HG03520 (cell line): ENCODE measurements around the gene NKG7.
A peak's percentile ranks its signal among the peaks of the same experiment; 100 is the strongest.

Experiments used
- ATAC-seq: cut with Tn5 transposase; IDR thresholded peaks from one replicate; pipeline ENCODE4 v1.9.1; 2021; ENCODE audit warnings: mild to moderate bottlenecking, moderate library complexity; ENCODE audit not compliant: unreplicated experiment

NKG7 gene

DNA sequence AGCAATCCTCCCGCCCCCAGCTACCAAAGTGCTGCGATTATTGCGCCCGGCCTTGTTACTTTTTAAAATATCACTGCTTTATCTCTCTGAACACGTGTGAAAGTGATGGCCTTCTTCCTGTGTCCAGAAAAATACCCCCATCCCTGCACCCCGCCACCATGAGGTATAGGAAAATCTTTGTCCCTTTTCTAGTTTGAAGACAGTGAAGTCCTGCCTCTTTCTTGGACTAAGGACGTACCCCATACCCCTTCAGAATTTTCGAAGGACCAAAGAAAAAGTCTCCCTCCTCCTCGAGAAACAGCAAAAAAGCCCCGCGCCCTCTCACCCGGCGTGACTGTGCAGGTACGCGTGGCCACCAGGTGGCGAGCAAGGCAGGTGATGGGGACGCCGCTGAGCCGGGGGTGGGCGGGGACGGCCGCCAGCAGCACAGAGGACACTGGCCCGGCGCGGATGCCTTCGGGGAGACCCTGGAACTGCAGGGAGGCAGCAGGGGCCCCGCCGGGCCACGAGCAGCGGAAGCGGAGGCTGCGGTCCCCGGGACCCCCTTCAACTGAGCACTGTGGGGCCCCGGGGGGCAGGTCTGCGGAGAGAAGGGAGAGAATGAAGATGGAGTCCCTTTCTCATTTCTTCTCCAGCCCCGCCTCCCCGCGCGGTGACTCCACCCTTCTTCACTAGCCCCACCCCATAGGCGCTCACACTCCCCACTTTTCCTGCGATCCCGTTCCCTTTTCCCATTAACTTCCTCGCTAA is 33.7 kb downstream of the NKG7 start:
- peak; percentile 64 for ATAC-seq

DNA sequence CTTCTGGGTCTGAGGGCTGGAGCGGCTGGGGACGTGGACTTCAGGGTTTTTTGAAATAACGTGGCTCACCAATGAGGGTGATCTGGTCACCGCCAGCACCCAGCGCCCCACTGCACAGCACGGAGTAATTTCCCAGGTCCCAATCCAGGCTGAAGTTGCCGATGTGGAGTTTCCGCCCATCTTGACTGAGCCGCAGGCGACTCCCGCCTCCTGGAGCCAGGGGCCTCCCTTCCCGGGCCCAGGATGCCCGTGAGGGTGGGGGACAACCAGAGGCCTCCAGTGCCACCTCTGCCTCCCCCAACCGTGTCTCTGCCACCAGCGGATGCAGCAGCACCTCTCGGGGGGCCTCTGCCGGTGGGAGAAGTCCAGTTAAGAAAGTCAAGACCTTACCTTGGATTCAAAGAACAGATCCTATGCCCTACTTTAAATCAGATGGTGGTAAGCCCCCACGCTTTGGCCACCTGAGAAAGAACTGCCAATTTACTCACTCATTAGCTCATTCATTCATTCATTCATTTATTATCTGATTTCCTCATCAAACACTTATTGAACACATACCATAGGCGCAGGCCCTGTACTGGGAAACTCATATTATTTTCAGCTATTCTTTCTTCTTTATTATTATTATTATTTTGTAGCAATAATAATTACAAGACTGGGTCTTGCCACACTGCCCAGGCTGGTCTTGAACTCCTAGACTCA is 34.4 kb downstream of the NKG7 start:
- ATAC-seq: no peak

DNA sequence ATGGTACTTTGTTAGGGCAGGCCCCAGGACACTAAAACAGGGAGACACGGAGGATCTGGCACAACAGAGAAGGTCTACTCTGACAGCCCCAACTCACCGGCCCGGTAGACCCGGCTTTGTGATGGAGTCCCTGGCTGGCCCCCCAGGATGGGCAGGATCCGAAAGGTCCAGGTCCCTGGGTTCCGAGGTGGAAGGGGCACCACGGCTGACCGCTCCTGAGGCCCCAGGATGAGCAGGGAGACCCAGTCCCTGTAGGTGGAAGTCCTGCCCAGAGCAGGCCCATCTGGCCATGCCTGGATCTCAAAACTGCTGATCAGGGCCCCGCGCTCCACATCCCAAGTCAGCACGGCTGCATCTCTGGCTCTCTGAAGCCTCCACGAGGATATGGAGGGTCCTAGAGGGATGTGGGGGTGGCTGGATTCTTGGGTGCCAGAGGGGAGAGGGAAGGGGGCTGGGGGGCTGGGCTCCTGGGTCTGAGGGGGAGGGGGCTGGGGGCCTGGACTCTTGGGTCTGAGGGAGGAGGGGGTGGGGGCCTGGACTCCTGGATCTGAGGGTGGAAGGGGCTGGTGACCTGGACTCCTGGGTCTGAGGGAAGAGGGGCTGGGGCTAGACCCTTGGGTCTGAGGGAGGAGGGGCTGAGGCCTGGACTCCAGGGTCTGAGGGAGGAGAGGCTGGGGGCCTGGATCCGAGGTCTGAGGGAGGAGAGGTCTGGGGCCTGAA is 35.2 kb downstream of the NKG7 start:
- ATAC-seq: no peak

DNA sequence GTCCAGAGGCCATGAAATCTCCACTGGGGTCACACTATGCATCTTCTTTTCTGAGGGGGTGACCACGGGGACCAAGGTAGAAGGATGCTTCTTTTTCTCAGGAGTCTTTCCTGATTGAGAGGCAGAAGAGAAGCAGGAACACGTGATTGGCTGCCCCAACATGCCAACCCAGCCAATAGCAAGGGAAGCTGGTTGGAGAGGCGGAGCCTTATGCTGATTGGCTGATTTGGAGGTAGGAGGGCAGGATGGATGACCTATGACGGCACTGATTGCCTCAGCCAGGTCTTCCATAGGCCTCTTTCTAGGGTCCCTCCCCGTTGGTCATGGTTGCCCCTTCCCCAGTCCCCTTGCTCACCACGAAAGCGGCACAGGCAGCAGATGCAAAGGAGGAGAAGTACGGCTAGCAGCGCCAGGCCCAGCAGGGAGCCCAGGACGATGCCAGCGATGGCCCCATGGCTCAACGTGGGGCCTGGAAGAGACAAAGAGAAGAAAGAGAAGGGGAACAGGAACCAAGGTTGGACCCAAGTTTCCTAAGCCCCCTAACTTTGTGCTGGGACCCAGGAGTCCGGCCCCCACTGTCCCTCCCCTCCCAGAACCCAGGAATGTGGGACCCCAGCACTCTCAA is 38.5 kb downstream of the NKG7 start:
- ATAC-seq: no peak

DNA sequence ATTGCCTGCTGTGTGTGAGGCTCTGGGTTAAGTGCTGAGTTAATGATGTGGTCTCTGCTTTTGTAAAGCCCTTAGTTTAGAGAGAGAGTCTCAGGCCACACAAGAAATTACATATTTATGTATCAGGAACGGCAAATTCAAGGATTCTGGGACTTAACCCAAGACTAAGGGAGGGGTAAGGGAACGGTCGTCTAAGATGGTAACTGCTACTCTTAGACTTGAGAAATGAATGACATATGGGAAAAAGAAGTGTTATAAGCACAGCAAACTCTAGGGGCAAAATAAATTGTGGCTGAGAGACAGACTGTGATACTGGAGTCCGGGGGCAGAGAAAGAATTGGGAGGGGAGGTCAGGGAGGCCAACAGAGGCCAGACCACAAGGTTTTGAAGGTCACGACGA is 40.7 kb downstream of the NKG7 start:
- ATAC-seq: no peak

DNA sequence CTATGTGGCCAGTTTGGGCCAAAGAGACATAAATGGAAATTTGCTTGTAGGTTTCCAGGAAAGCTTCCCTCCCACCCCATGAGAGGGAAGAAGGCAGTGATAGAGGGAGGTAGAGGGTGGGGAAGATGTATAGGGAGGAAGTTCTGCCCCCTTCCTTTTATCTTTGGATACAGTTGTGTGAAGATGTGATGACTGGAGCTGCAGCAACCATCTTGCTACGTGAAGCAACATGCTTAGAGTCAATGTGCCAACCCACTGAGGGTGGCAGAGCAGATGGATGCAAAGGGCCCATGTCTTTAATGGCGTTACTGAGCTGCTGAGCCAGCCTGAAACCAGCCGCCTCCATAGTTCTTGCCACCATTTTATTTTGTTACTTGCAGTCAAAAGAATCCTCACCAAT is 41.3 kb downstream of the NKG7 start:
- ATAC-seq: no peak

DNA sequence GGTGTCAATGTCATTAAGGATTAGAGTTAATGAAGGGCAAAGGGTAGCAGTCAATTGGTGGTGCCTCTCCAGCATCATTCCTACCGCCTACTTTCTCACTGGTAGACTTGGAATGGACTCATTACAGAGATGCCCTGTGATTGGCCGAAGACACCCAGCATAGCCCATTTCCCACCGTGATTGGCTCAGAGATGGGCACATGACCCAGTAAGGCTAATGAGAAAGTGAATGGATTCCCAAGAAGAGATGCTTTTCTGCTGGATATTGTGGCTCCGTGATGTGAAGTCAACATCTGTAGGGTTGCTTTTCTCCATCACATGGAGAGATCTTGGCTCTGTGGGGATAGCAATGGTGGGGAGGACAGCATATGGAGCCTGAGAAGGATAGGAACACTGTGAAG is 42.1 kb downstream of the NKG7 start:
- ATAC-seq: no peak

DNA sequence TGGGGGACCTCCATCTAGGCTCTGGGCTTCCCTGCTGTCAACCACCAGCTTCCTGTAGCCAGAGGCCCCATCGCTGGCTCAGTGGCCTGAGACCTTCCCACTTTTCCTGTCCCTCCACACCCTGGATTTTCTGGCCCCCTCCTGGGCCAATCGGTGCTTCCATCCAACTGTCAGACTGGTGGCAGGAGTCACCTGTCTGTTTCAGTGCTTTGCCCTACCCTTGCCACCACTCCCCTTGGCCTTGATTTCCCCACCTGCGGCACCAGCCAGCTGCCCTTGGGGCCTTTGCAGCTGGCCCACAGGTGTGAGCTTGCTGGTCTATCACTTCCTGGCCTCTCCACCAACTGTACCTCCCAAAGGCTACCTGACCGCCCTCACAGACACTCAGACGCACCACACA is 43.0 kb downstream of the NKG7 start:
- ATAC-seq: no peak

DNA sequence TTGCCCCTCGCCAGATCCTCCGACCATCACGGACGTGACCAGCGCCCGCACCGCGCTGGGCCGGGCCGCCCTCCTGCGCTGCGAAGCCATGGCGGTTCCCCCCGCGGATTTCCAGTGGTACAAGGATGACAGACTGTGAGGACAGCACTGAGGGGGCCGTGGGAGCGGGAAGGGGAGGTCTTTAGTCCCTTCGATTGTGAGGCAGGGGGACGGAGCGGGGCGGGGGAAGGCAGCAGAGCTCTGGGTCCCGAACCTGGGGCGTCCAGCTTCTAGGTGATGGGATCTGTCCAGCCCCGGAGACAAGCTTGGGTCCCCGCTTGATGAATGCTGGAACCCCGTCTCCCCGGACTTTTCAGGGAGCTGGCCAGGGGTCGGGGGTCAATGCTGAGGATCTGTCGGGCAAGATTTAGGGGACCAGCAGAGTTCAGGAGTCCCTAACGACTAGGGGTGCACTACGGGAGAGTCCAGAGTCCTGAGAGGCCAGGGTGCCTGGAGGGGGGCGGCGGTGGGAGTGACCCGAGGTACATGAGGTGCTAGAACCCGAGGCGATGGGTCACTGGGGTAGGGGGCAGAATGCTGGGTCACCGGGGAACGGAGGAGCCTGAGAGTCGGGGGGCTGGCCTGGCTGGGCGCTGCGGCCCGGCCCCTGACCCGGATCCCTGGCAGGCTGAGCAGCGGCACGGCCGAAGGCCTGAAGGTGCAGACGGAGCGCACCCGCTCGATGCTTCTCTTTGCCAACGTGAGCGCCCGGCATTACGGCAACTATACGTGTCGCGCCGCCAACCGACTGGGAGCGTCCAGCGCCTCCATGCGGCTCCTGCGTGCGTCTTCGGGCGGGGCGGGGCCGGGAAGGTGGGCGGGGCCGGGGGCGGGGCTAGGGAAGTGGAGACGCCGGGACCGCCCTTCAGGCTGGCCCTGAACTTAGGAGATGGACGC is 45.1 kb downstream of the NKG7 start:
- ATAC-seq: no peak

DNA sequence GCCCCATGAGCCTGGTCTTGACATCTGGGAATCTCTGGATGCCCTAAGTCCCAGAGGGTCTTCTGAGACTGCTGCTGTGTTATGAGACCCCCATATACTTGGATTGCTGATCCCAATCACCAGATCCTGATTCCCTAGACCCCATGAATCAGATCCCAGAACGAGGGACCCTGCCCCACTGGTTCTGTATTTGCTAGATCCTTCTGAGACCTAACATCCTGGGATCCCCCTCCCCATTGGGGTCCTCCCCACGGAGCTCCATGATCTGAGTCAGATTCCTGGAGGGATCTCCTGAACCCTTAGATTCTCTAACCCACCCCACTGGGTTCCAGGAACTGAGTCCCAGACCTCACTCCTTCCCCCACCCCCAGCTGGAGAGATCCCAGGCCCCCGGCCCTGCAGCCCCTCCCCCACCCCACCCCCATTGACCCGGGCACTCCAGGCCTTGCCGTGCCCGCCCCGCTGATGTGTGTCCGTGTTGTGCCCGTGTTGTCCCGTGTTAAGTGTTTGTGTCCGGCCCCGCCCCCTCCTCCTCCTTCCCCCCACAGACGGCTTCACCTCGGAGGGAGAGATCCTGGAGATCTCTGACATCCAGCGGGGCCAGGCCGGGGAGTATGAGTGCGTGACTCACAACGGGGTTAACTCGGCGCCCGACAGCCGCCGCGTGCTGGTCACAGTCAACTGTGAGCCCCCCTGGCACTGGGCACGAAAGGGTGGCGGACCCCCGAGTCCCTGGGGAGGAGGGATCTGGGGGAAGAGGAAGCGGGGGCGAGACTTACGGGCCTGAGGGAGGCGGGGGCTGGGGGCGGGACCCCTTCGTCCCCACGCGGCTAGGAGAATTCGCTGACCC is 46.0 kb downstream of the NKG7 start:
- ATAC-seq: no peak

DNA sequence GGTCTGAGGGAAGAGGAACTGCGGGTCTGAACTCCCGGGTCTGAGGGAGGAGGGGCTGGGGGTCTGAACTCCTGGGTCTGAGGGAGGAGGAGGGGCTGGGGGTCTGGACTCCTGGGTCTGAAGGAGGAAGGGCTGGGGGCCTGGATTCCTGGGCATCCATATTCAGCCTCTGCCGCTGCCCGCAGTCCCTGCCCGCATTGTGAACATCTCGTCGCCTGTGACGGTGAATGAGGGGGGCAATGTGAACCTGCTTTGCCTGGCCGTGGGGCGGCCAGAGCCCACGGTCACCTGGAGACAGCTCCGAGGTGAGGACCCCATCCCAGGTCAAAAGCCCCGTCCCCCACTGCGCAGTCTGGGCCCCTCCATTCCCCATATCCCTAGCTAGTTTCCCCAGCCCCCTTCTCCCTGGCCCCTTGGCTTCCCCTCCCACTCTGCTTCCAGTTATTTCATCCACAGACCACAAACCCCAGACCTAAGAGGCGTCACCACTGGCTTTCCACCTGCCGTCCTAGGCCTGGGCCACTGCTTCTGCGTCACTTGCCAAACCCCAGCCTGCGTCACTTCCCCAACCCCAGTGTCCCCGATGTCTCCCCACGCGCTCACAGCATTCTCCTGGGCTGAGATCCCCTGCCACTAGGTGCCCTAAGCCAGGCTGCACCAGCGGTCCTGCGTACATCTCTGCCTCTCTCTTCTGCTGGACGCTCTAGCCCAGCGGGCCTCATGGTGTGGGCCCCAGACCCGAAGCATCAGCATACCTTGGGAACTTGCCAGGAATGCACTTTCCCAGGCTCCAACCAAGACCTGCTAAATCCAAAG is 47.1 kb downstream of the NKG7 start:
- no peak for ATAC-seq

DNA sequence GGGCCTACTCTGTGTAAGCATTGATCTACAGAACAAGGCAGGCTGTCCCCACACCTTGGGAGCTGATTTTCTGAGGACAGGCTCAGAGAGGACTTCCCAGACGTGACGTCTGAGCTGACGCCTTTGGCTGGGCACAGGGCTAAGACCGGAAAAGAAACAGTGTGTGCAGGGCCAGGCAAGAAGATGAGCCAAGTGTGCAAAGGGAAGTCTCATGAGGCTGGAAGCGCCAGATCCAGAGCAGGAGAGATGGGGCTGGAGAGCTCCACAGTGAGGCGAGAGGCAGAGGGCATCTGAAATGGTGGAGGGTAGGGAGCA is 48.3 kb downstream of the NKG7 start:
- no peak for ATAC-seq

DNA sequence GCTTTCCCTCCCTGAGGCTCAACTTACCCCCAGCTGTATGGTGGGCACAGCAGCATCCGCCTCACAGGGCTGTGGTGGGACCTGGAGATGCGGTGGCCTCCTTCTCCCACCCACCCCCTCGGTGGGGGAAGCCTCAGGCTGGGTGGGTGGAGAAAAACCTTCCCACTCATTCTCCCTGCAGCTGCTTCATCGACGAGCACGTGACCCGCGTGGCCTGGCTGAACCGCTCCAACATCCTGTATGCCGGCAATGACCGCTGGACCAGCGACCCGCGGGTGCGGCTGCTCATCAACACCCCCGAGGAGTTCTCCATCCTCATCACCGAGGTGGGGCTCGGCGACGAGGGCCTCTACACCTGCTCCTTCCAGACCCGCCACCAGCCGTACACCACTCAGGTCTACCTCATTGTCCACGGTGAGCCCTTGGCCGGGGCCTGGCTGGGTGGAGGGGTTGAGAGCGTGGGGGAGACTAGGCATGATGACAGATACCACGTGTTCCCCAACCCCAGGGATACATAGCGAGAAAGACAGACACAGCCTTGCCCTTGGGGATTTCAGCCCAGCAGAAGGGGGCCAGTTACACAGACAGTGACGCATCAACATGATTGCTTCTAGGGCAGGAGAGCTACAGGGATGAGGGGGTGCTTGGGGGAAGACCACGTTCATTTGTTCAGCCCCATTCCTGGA is 48.8 kb downstream of the NKG7 start:
- no peak for ATAC-seq

DNA sequence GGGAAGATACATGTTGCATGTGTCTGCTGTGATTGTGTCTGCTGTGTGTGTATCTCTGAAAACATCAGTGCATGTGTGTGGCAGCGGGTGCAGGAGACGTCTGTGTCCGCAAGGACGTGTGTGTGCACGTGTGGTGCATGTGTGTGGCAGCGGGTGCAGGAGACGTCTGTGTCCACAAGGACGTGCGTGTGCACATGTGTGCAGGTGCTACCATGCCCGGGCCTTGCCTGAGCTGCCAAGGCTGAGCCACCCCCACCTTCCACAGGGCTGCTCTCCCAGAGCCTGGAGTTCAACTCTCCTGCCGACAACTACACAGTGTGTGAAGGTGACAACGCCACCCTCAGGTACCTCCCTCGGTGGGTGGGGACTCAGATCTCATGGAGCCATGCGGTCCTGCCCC is 50.7 kb downstream of the NKG7 start:
- ATAC-seq: no peak
